Lower lobe of right lung (tissue), 2 donors: ENCODE results near the gene ADAMTS6. TPM values are rescaled to one million over a fixed set of nuclear protein-coding genes. Genes with fewer than 3 reads are reported as not detected.

Experiments
- ATAC-seq, 2 donors: fragments of 200-7000 bp; cut with Tn5 transposase; one replicate each; pipeline ENCODE4 v1.9.1; 2020 to 2022; ENCODE audit warnings: mild to moderate bottlenecking in 2 of 2, moderate library complexity in 2 of 2
- DNase-seq: peaks from one replicate; pipeline ENCODE4 v3.0.0-alpha.2; 2020
- H3K27ac ChIP-seq: fragments of 200-600 bp; one replicate; pipeline ENCODE4 v1.8.0; 2022
- H3K27me3 ChIP-seq: fragments of 200-600 bp; one replicate; pipeline ENCODE4 v1.8.0; 2022; ENCODE audit warnings: low read depth
- H3K36me3 ChIP-seq: fragments of 200-600 bp; one replicate; pipeline ENCODE4 v1.8.0; 2022; ENCODE audit warnings: mild to moderate bottlenecking
- H3K4me1 ChIP-seq: fragments of 200-600 bp; one replicate; pipeline ENCODE4 v1.8.0; 2022
- H3K4me3 ChIP-seq: fragments of 200-600 bp; one replicate; pipeline ENCODE4 v1.8.0; 2022; ENCODE audit warnings: mild to moderate bottlenecking
- H3K9me3 ChIP-seq: fragments of 200-600 bp; one replicate; pipeline ENCODE4 v1.8.0; 2022
- intact Hi-C: fragments of 100-400 bp; cut with DNase I; formaldehyde crosslinking; loops from one replicate; pipeline ENCODE4 v1.11.0; 2022
- total RNA-seq: library from RNA; stranded (reverse); fragmentation: NEBNext Ultra II Directional; extraction: Animal tissue kit (Norgen Biotek cat#: 25700); gene quantifications from one replicate; pipeline ENCODE4 v1.2.1, GENCODE V29; 2021
- TF ChIP-seq, protein P1 (sequence below): fragments of 200-600 bp; IDR thresholded peaks from one replicate; pipeline ENCODE4 v1.8.0; 2022; ENCODE audit warnings: antibody characterized with exemption, mild to moderate bottlenecking
- donor health status: DM: no; HTN: yes; CAD: no; lungs with severe emphysema.

The ADAMTS6 gene
- total RNA-seq, 1 donor from 2014 or later = 3.0 TPM

DNA sequence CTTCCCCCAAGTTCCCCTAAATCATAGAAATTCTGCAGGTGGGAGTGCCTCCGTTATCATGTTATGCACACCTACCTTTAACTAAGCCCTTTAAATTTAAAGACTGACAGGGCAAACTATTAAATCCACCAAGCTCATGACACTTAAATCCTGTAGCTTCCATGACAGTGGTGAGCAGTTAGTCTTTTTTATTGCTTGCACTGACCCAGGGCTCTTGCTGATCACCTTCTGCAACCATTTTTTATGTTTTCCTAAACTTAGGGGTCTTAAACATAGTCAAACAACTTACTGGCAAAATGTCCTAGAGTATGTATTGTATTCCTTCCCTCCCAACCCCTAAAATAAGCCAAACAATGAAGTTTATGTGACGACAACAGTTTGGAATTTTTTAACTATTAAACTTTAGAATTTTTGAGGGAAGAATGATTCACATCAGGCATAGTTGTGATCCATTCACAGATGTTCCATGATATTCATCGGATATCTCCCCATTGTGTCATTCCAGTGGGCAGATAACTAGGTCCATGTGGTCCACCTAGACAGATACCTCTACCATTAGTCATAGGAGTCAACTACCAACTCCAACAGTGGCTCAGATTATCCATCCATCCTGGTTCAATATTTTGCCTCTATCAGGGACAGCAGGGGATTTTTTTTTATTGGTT lies 283.1 kb downstream of the ADAMTS6 start:
- ATAC-seq = no peak
- H3K9me3 ChIP-seq = no peaks in the 10 kb centered on the region
- intact Hi-C loops = no loop called here

DNA sequence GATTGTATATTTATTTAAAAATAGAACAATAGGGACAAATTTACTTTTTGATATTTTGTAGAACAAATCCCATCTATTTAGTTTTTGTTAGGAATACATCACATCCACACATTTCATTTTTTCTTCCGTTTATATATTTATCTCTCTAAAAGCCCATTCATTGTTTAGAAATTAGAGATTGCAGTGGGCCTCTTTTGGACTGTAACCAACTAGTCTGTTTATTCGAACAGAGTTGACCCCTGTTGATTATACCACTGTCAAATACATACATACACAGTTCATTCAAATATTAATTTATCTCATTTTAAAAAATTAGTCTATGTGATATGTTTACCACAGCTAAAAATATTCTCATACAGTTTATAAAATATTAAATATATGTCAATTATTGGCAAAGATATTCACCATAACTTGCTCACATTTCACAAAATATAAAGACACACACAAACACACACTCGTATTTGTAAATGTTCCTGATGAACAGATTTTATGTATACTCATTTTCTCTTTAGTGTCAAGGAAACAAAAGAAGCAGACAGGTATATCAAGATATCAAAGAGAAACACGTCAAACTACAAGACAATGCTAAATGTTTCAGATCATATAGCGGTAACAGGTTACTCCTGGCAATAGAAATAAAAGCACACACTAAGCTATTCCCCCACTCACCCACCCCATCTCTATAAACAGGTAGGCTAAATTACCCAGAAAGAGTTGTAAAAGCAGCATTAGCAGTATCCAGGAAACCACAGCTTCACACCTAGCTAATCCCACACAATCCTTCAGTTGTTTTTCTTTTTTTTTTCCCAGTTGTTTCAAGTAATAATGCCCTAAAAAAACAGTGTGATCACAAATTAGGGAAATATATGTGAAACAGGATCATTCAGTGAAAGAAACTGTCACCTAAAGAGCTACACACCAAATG lies 283.9 kb downstream of the ADAMTS6 start:
- no peaks in the 10 kb centered on the region for H3K27me3 ChIP-seq
- ATAC-seq (no peak), DNase-seq (no peak)
- intact Hi-C loops = no loop called here
- H3K9me3 ChIP-seq = no peaks in the 10 kb centered on the region
- no peak overlapping the region for H3K27ac ChIP-seq
- no peaks in the 10 kb centered on the region for H3K36me3 ChIP-seq
- TF ChIP-seq, protein P1, sequence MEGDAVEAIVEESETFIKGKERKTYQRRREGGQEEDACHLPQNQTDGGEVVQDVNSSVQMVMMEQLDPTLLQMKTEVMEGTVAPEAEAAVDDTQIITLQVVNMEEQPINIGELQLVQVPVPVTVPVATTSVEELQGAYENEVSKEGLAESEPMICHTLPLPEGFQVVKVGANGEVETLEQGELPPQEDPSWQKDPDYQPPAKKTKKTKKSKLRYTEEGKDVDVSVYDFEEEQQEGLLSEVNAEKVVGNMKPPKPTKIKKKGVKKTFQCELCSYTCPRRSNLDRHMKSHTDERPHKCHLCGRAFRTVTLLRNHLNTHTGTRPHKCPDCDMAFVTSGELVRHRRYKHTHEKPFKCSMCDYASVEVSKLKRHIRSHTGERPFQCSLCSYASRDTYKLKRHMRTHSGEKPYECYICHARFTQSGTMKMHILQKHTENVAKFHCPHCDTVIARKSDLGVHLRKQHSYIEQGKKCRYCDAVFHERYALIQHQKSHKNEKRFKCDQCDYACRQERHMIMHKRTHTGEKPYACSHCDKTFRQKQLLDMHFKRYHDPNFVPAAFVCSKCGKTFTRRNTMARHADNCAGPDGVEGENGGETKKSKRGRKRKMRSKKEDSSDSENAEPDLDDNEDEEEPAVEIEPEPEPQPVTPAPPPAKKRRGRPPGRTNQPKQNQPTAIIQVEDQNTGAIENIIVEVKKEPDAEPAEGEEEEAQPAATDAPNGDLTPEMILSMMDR = no peak
- no peaks in the 10 kb centered on the region for H3K4me1 ChIP-seq
- H3K4me3 ChIP-seq = no peak overlapping the region

More for the DNA sequence above, 283.1 kb downstream of the ADAMTS6 start:
- Histone ChIP-seq H3K4me3 (no peak overlapping the region), H3K4me1 (no peaks in the 10 kb centered on the region), H3K27me3 (no peaks in the 10 kb centered on the region), H3K36me3 (no peaks in the 10 kb centered on the region), H3K27ac (no peak overlapping the region)
- TF ChIP-seq, protein P1 = no peak
- no peak for DNase-seq

GRCh38 chr5:65194871-65195270 lies 286.8 kb downstream of the ADAMTS6 start:
- H3K27me3 ChIP-seq = no peaks in the 10 kb centered on the region
- TF ChIP-seq, protein P1 = no peak
- H3K36me3 ChIP-seq = no peaks in the 10 kb centered on the region
- intact Hi-C loops = no loop called here
- no peaks in the 10 kb centered on the region for H3K9me3 ChIP-seq
- ATAC-seq (no peak), DNase-seq (no peak)
- H3K27ac ChIP-seq = no peak overlapping the region
- H3K4me3 ChIP-seq = no peak overlapping the region
- no peaks in the 10 kb centered on the region for H3K4me1 ChIP-seq

DNA sequence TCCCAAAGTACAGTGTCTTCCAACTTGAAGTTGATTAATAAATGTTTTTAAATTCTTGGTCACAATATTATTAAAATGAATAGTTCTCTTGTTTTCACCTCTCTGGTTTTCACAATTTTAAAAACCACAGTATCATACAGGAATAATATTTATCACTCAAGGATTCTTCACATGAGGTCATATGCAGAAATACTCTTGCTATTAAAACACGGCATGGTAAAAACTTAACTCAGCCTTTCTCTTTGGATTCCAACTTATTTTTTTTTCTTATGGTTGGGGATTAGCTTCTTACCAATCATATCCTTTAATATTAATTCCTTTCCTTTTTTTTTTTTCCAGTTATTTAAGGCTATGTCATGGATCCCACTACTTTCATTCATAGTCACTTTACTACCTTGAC lies 289.4 kb downstream of the ADAMTS6 start:
- DNase-seq (no peak), ATAC-seq (no peak)
- no peaks in the 10 kb centered on the region for H3K36me3 ChIP-seq
- H3K4me1 ChIP-seq = no peaks in the 10 kb centered on the region
- TF ChIP-seq, protein P1 = no peak
- H3K27me3 ChIP-seq = no peaks in the 10 kb centered on the region
- no peaks in the 10 kb centered on the region for H3K9me3 ChIP-seq
- intact Hi-C loops = no loop called here
- no peak overlapping the region for H3K4me3 ChIP-seq
- H3K27ac ChIP-seq = no peak overlapping the region

DNA sequence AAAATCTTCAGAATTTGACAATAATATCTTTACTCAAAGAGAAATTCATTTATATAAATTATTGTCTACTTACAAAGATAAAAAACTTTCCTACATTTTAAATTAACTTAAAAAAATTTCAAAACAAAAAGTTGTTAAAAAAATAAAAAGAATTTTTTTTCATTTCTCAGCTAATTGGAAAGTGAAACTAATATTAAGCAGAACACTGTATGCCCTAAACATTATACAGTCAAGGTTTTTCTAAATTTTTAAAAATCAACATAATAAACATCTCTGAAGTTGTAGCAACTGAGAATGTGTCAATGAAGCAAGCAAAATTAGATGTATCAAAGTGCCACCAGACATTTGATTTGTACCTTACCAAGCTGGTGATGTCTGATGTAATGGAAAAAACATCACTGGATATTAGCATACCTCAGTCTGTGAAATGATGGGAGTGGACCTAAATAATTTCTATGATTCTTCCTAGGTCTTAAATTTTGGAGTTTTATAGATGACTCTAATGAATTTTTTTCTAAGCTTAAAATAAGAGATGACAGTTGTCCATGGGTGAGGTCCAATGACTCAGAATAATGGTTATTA lies 290.1 kb downstream of the ADAMTS6 start:
- H3K36me3 ChIP-seq = no peaks in the 10 kb centered on the region
- TF ChIP-seq, protein P1 = no peak
- no peaks in the 10 kb centered on the region for H3K27me3 ChIP-seq
- no peak overlapping the region for H3K27ac ChIP-seq
- intact Hi-C loops = no loop called here
- H3K4me1 ChIP-seq = no peaks in the 10 kb centered on the region
- H3K4me3 ChIP-seq = no peak overlapping the region
- DNase-seq (no peak), ATAC-seq (no peak)
- H3K9me3 ChIP-seq = no peaks in the 10 kb centered on the region
